IMR-90 (cell line): Measurements from ENCODE around the gene DEFB123. TPM values are rescaled to one million over a fixed set of nuclear protein-coding genes. Genes with fewer than 3 reads are reported as not detected.

Source experiments
- ATAC-seq: fragments of 200-7000 bp; cut with Tn5 transposase; 2 replicates; pipeline ENCODE4 v1.9.1; 2020; ENCODE audit warnings: low read depth, mild to moderate bottlenecking, moderate library complexity
- BruUV-seq: library from RNA; stranded (reverse); fragments of 400-500 nt; replicated peaks from 2 replicates; lab custom pipeline; 2021; lab: Mats Ljungman, UMichigan
- CTCF ChIA-PET: fragments of 300-600 bp; formaldehyde crosslinking; extraction: SDS; loops from one replicate; lab custom pipeline; 2021; ENCODE audit warnings: antibody characterized with exemption; lab: Yijun Ruan, JAX
- POLR2A ChIA-PET: fragments of 300-600 bp; sonication (Branson Sonifier 250); formaldehyde crosslinking; loops from one replicate; lab custom pipeline; 2022; ENCODE audit warnings: antibody characterized with exemption; ENCODE audit not compliant: unreplicated experiment; lab: Charles Lee
- DNase-seq: peaks from one replicate; pipeline ENCODE4 v3.0.0; 2013
- H2AFZ ChIP-seq: replicated peaks from 2 replicates; pipeline ENCODE3; 2013; ENCODE audit warnings: low read length, mild to moderate bottlenecking; ENCODE audit not compliant: poor library complexity
- H2AK5ac ChIP-seq: 2 replicates; pipeline ENCODE4 v1.6.1; 2013; ENCODE audit warnings: low read depth, low read length, inconsistent platforms
- H2AK9ac ChIP-seq: replicated peaks from 2 replicates; pipeline ENCODE3; 2013; ENCODE audit warnings: mild to moderate bottlenecking, low read depth, low read length, moderate library complexity; ENCODE audit not compliant: poor library complexity
- H2BK120ac ChIP-seq: 2 replicates; pipeline ENCODE4 v1.6.1; 2013; ENCODE audit warnings: low read depth, low read length, inconsistent platforms
- H2BK15ac ChIP-seq: 3 replicates; pipeline ENCODE4 v1.6.1; 2013; ENCODE audit warnings: low read depth, low read length, inconsistent platforms
- H2BK20ac ChIP-seq: 2 replicates; pipeline ENCODE4 v1.6.1; 2013; ENCODE audit warnings: low read depth, mild to moderate bottlenecking, inconsistent platforms, low read length, moderate library complexity
- H2BK5ac ChIP-seq: 2 replicates; pipeline ENCODE4 v1.6.1; 2013; ENCODE audit warnings: mild to moderate bottlenecking, low read depth, low read length, inconsistent platforms; ENCODE audit not compliant: poor library complexity, severe bottlenecking
- H3K14ac ChIP-seq: replicated peaks from 2 replicates; pipeline ENCODE4 v1.6.1; 2013; ENCODE audit warnings: low read depth, low read length, inconsistent platforms
- H3K18ac ChIP-seq: 2 replicates; pipeline ENCODE4 v1.6.1; 2013; ENCODE audit warnings: low read depth, low read length, control low read depth
- H3K23ac ChIP-seq: 2 replicates; pipeline ENCODE4 v1.6.1; 2013; ENCODE audit warnings: low read depth, low read length, inconsistent platforms
- H3K27ac ChIP-seq: 2 replicates; pipeline ENCODE4 v1.5.1; 2013; ENCODE audit warnings: mild to moderate bottlenecking, control low read depth, low read length; ENCODE audit not compliant: insufficient read depth
- H3K27me3 ChIP-seq: 2 replicates; pipeline ENCODE4 v1.6.1; 2013; ENCODE audit warnings: low read length; ENCODE audit not compliant: control insufficient read depth, insufficient read depth
- H3K36me3 ChIP-seq: 2 replicates; pipeline ENCODE4 v1.6.1; 2013; ENCODE audit warnings: low read length, mixed read lengths; ENCODE audit not compliant: control insufficient read depth, insufficient read depth
- H3K4ac ChIP-seq: 2 replicates; pipeline ENCODE4 v1.6.1; 2013; ENCODE audit warnings: low read depth, low read length, inconsistent platforms
- H3K4me1 ChIP-seq: 2 replicates; pipeline ENCODE4 v1.6.1; 2013; ENCODE audit warnings: low read length, mixed read lengths; ENCODE audit not compliant: control insufficient read depth, insufficient read depth
- H3K4me2 ChIP-seq: 2 replicates; pipeline ENCODE4 v1.6.1; 2013; ENCODE audit warnings: low read depth, mild to moderate bottlenecking, control low read depth, low read length, moderate library complexity
- H3K4me3 ChIP-seq: 2 replicates; pipeline ENCODE4 v1.5.1; 2013; ENCODE audit warnings: low read depth, mild to moderate bottlenecking, control low read depth, low read length, moderate library complexity; ENCODE audit not compliant: insufficient read depth
- H3K56ac ChIP-seq: 2 replicates; pipeline ENCODE4 v1.6.1; 2013; ENCODE audit warnings: low read length, inconsistent platforms; ENCODE audit not compliant: insufficient read depth; ENCODE audit errors: extremely low read depth
- H3K79me1 ChIP-seq, 2 experiments: 2 replicates each; pipeline ENCODE4 v1.6.1; 2013; ENCODE audit warnings: low read length in 2 of 2, inconsistent platforms in 1 of 2, low read depth in 1 of 2
- H3K9ac ChIP-seq: 2 replicates; pipeline ENCODE4 v1.6.1; 2013; ENCODE audit warnings: low read depth, low read length, control low read depth
- H3K9me1 ChIP-seq: 2 replicates; pipeline ENCODE4 v1.6.1; 2013; ENCODE audit warnings: low read length, inconsistent platforms; ENCODE audit not compliant: insufficient read depth
- H3K9me3 ChIP-seq: 2 replicates; pipeline ENCODE4 v1.6.1; 2013; ENCODE audit warnings: low read length; ENCODE audit not compliant: control insufficient read depth, insufficient read depth
- H4K20me1 ChIP-seq: 2 replicates; pipeline ENCODE4 v1.6.1; 2013; ENCODE audit warnings: low read length, inconsistent platforms; ENCODE audit not compliant: insufficient read depth
- H4K5ac ChIP-seq: 2 replicates; pipeline ENCODE4 v1.6.1; 2013; ENCODE audit warnings: mild to moderate bottlenecking, low read depth, low read length, control low read depth
- H4K8ac ChIP-seq, 2 experiments: 2 replicates each; pipeline ENCODE4 v1.6.1; 2013; ENCODE audit warnings: low read depth in 2 of 2, low read length in 2 of 2, control low read depth in 1 of 2, inconsistent platforms in 1 of 2
- H4K91ac ChIP-seq: 2 replicates; pipeline ENCODE4 v1.6.1; 2013; ENCODE audit warnings: low read depth, low read length, inconsistent platforms; ENCODE audit not compliant: insufficient read depth
- CEBPB ChIP-seq: IDR thresholded peaks from 2 replicates; pipeline ENCODE4 v1.6.1; 2012; ENCODE audit warnings: low read depth, low read length, improper control_type of control experiment
- CTCF ChIP-seq: conservative IDR thresholded peaks from 2 replicates; pipeline ENCODE4 v1.5.1; 2012; ENCODE audit warnings: mild to moderate bottlenecking, low read depth, low read length, improper control_type of control experiment
- ELK1 ChIP-seq: fragments of 150-350 bp; IDR thresholded peaks from 2 replicates; pipeline ENCODE4 v1.6.1; 2016; ENCODE audit warnings: low read depth, mild to moderate bottlenecking, low read length, moderate library complexity, borderline replicate concordance
- FOS ChIP-seq: fragments of 150-350 bp; IDR thresholded peaks from 2 replicates; pipeline ENCODE4 v1.6.1; 2016; ENCODE audit warnings: low read depth, low read length
- MAFK ChIP-seq: IDR thresholded peaks from 2 replicates; pipeline ENCODE4 v1.6.1; 2012; ENCODE audit warnings: low read depth, low read length, improper control_type of control experiment
- MAZ ChIP-seq: IDR thresholded peaks from 2 replicates; pipeline ENCODE4 v1.6.1; 2012; ENCODE audit warnings: low read depth, mild to moderate bottlenecking, low read length, improper control_type of control experiment, moderate library complexity, borderline replicate concordance
- MXI1 ChIP-seq: IDR thresholded peaks from 2 replicates; pipeline ENCODE4 v1.6.1; 2012; ENCODE audit warnings: low read depth, mild to moderate bottlenecking, low read length, moderate library complexity, borderline replicate concordance
- NFE2L2 ChIP-seq: fragments of 150-350 bp; IDR thresholded peaks from 2 replicates; pipeline ENCODE4 v1.6.1; 2016; ENCODE audit warnings: low read depth, mild to moderate bottlenecking, low read length
- POLR2A ChIP-seq: IDR thresholded peaks from 2 replicates; pipeline ENCODE4 v1.6.1; 2012; ENCODE audit warnings: mild to moderate bottlenecking, low read depth, low read length
- RAD21 ChIP-seq: IDR thresholded peaks from 2 replicates; pipeline ENCODE4 v1.6.1; 2012; ENCODE audit warnings: low read length, improper control_type of control experiment
- USF2 ChIP-seq: fragments of 150-350 bp; IDR thresholded peaks from 2 replicates; pipeline ENCODE4 v1.6.1; 2017; ENCODE audit warnings: mild to moderate bottlenecking, antibody characterized with exemption, low read length, low read depth
- WGBS, 2 experiments: methylation state at CpG; one replicate each; pipeline versions ENCODE4 v1.1.5 to v1.1.7; 2013; ENCODE audit warnings: missing lambda C conversion rate in 2 of 2; ENCODE audit not compliant: insufficient read length in 1 of 2; ENCODE audit errors: extremely low coverage in 2 of 2; 5-methylcytosine and 5-hydroxymethylcytosine counted together
- dilution Hi-C: fragments of 300-500 bp; cut with HindIII; formaldehyde crosslinking; loops from one replicate; pipeline ENCODE4 v1.14.3; 2018; ENCODE audit warnings: low sequenced_read_pairs; ENCODE audit not compliant: unreplicated experiment
- in situ Hi-C: fragments of 300-500 bp; cut with MboI; formaldehyde crosslinking; loops from 3 replicates; pipeline ENCODE4 v1.14.3; 2019; ENCODE audit warnings: low sequenced_read_pairs, inconsistent platforms, mixed read lengths
- intact Hi-C: fragments of 100-400 bp; cut with micrococcal nuclease; formaldehyde crosslinking; loops from 2 replicates; pipeline ENCODE4 v1.10.0; 2022
- polyA plus RNA-seq, 3 experiments: library from polyadenylated mRNA; depleted of rRNA; stranded (reverse); fragments of >200 nt; gene quantifications; 2 replicates each; pipeline ENCODE4 v1.2.3, GENCODE V29; 2012; ENCODE audit warnings: low replicate concordance in 1 of 3
- total RNA-seq: library from RNA; depleted of rRNA; stranded (reverse); fragments of >200 nt; gene quantifications from 2 replicates; pipeline ENCODE4 v1.2.3, GENCODE V29; 2012

The DEFB123 gene
- total and polyA plus RNA-seq, 2 of the 4 experiments (the other 2 are of a cell fraction), result not detected

GRCh38 chr20:31446084-31446819 is 5.8 kb downstream of the DEFB123 start:
- intact Hi-C loops, result no loop called here
- H2AFZ ChIP-seq, result no peak overlapping the region
- BruUV-seq, result no TSS peak

More at GRCh38 chr20:31446084-31446819, 5.8 kb downstream of the DEFB123 start:
- ATAC-seq (no peak), DNase-seq (no peak)
- H3K9me1 ChIP-seq, result no peaks in the 10 kb centered on the region
- H2BK15ac ChIP-seq, result no peak overlapping the region
- no peak for TF ChIP-seq RAD21
- TF ChIP-seq MAFK, result no peak
- TF ChIP-seq USF2, result no peak
- no peak for TF ChIP-seq NFE2L2
- no peak for TF ChIP-seq FOS
- no peak for TF ChIP-seq MAZ
- TF ChIP-seq CEBPB, result no peak
- TF ChIP-seq CTCF, result no peak
- TF ChIP-seq ELK1, result no peak
- no peak for TF ChIP-seq MXI1
- no peak for TF ChIP-seq POLR2A
- no peak overlapping the region for H3K4me3 ChIP-seq
- H3K27me3 ChIP-seq, result no peaks in the 10 kb centered on the region
- no peak overlapping the region for H4K91ac ChIP-seq
- ChIA-PET POLR2A (no interaction called here), CTCF (no interaction called here)
- H2BK120ac ChIP-seq, result no peak overlapping the region
- H3K36me3 ChIP-seq, result no peaks in the 10 kb centered on the region
- no peak overlapping the region for H3K18ac ChIP-seq
- H4K20me1 ChIP-seq, result no peaks in the 10 kb centered on the region
- H3K23ac ChIP-seq, result no peak overlapping the region
- dilution Hi-C loops (no loop called here), in situ Hi-C loops (no loop called here)
- no peak overlapping the region for H3K27ac ChIP-seq
- no peaks in the 10 kb centered on the region for H3K4me1 ChIP-seq
- H2AK9ac ChIP-seq, result no peak overlapping the region
- WGBS, 2 experiments, result 52% methylated on average over 5 of the region's 12 CpGs; no CpG with 5 or more reads in 1 of the 2 experiments
- no peaks in the 10 kb centered on the region for H3K79me1 ChIP-seq
- H2AK5ac ChIP-seq, result no peak overlapping the region
- no peak overlapping the region for H3K14ac ChIP-seq
- H4K8ac ChIP-seq, result no peak overlapping the region
- no peak overlapping the region for H3K4me2 ChIP-seq
- no peak overlapping the region for H3K4ac ChIP-seq
- H2BK20ac ChIP-seq, result no peak overlapping the region
- H3K56ac ChIP-seq, result no peak overlapping the region
- no peak overlapping the region for H3K9ac ChIP-seq
- H4K5ac ChIP-seq, result no peak overlapping the region
- no peaks in the 10 kb centered on the region for H3K9me3 ChIP-seq
- H2BK5ac ChIP-seq, result no peak overlapping the region
